IPS DF 19.7 (cell line): ENCODE measurements around the gene SOX5.
A peak's percentile ranks its signal among the peaks of the same experiment; 100 is the strongest.

Experiments used
- DNase-seq: peaks from one replicate; pipeline ENCODE4 v3.0.0-alpha.2; 2013; ENCODE audit warnings: low read depth, low spot score

The SOX5 gene

GRCh38 chr12:23617749-23618148 lies 331.7 kb downstream of the SOX5 start:
- no peak for DNase-seq

- DNase-seq = no peak
These were observed 335.2 kb downstream of the SOX5 start for GRCh38 chr12:23614280-23614679.

- no peak for DNase-seq
These were observed 338.1 kb downstream of the SOX5 start for GRCh38 chr12:23611320-23611719.

- no peak for DNase-seq
These were observed 348.6 kb downstream of the SOX5 start for GRCh38 chr12:23600919-23601318.

GRCh38 chr12:23596568-23596967 lies 352.9 kb downstream of the SOX5 start:
- DNase-seq = no peak

GRCh38 chr12:23587833-23588559 lies 361.5 kb downstream of the SOX5 start:
- no peak for DNase-seq

- peak; percentile 91 for DNase-seq
These were observed 363.7 kb downstream of the SOX5 start for GRCh38 chr12:23585782-23586163.

GRCh38 chr12:23585156-23585781 lies 364.2 kb downstream of the SOX5 start:
- no peak for DNase-seq

- no peak for DNase-seq
These were observed 367.6 kb downstream of the SOX5 start for GRCh38 chr12:23581913-23582312.

GRCh38 chr12:23579257-23579656 lies 370.2 kb downstream of the SOX5 start:
- no peak for DNase-seq

GRCh38 chr12:23576372-23576771 lies 373.1 kb downstream of the SOX5 start:
- no peak for DNase-seq

GRCh38 chr12:23569356-23569755 lies 380.1 kb downstream of the SOX5 start:
- DNase-seq = no peak

GRCh38 chr12:23566133-23566532 lies 383.3 kb downstream of the SOX5 start:
- no peak for DNase-seq

- no peak for DNase-seq
These were observed 384.9 kb downstream of the SOX5 start for GRCh38 chr12:23564451-23565152.

GRCh38 chr12:23561364-23562345 lies 387.8 kb downstream of the SOX5 start:
- DNase-seq = no peak

- DNase-seq = no peak
These were observed 388.9 kb downstream of the SOX5 start for GRCh38 chr12:23560611-23561010.

- no peak for DNase-seq
These were observed 390.2 kb downstream of the SOX5 start for GRCh38 chr12:23559268-23559753.

- no peak for DNase-seq
These were observed 392.8 kb downstream of the SOX5 start for GRCh38 chr12:23556661-23557060.

- no peak for DNase-seq
These were observed 393.7 kb downstream of the SOX5 start for GRCh38 chr12:23555825-23556207.

GRCh38 chr12:23555180-23555824 lies 394.2 kb downstream of the SOX5 start:
- DNase-seq = no peak

- DNase-seq = no peak
These were observed 397.1 kb downstream of the SOX5 start for GRCh38 chr12:23552417-23552816.
